HL-60 (cell line): ENCODE results near the gene NRAS.

Source experiments
- DNase-seq, 2 experiments: peaks; one replicate each; pipeline ENCODE4 v3.0.0-alpha.2; 2010 to 2020; ENCODE audit warnings: low read depth in 1 of 2, low spot score in 1 of 2
- H3K27ac ChIP-seq: fragments of 250-450 bp; sonication (Bioruptor Pico); replicated peaks from 2 replicates; pipeline ENCODE4 v1.5.1; 2020; ENCODE audit warnings: mild to moderate bottlenecking, moderate library complexity
- H3K27me3 ChIP-seq: fragments of 250-450 bp; sonication (Bioruptor Pico); 2 replicates; pipeline ENCODE4 v1.5.1; 2021; ENCODE audit warnings: mild to moderate bottlenecking, moderate library complexity; ENCODE audit not compliant: insufficient read depth, poor library complexity, severe bottlenecking
- H3K4me3 ChIP-seq: replicated peaks from 2 replicates; pipeline ENCODE4 v1.5.1; 2011; ENCODE audit warnings: mild to moderate bottlenecking, control low read depth, low read length; ENCODE audit not compliant: insufficient read depth
- CTCF ChIP-seq: IDR thresholded peaks from one replicate; pipeline ENCODE4 v1.5.1; 2011; ENCODE audit warnings: low read length, control low read depth, inconsistent platforms; ENCODE audit not compliant: insufficient read depth
- GABPA ChIP-seq: IDR thresholded peaks from 2 replicates; pipeline ENCODE4 v1.6.1; 2012; ENCODE audit warnings: low read depth
- POLR2AphosphoS5 ChIP-seq: IDR thresholded peaks from 2 replicates; pipeline ENCODE4 v1.6.1; 2012; ENCODE audit warnings: low read depth
- REST ChIP-seq: IDR thresholded peaks from 2 replicates; pipeline ENCODE4 v1.6.1; 2012; ENCODE audit warnings: low read depth; ENCODE audit not compliant: insufficient replicate concordance
- SPI1 ChIP-seq: IDR thresholded peaks from 2 replicates; pipeline ENCODE4 v1.6.1; 2012; ENCODE audit warnings: low read depth, mild to moderate bottlenecking, borderline replicate concordance

NRAS gene

GRCh38 chr1:114685851-114686250 lies 30.7 kb downstream of the NRAS start:
- no peak for DNase-seq
- Histone ChIP-seq H3K27ac (no peak overlapping the region), H3K27me3 (no peaks in the 10 kb centered on the region), H3K4me3 (no peak overlapping the region)
- TF ChIP-seq POLR2AphosphoS5 (no peak), CTCF (no peak), GABPA (no peak), SPI1 (no peak), REST (no peak)

GRCh38 chr1:114677691-114678090 lies 38.9 kb downstream of the NRAS start:
- Histone ChIP-seq H3K4me3 (no peak overlapping the region), H3K27me3 (peaks cover 8% of the 10 kb centered on the region), H3K27ac (no peak overlapping the region)
- no peak for DNase-seq
- TF ChIP-seq REST (no peak), POLR2AphosphoS5 (no peak), CTCF (no peak), GABPA (no peak), SPI1 (no peak)

GRCh38 chr1:114676115-114676514 lies 40.5 kb downstream of the NRAS start:
- Histone ChIP-seq H3K4me3 (no peak overlapping the region), H3K27me3 (peaks cover 8% of the 10 kb centered on the region), H3K27ac (no peak overlapping the region)
- no peak for TF ChIP-seq GABPA
- TF ChIP-seq CTCF = no peak
- TF ChIP-seq SPI1 = no peak
- TF ChIP-seq POLR2AphosphoS5 = no peak
- DNase-seq = no peak

- DNase-seq = no peak
- Histone ChIP-seq H3K4me3 (no peak overlapping the region), H3K27ac (no peak overlapping the region), H3K27me3 (peaks cover 7% of the 10 kb centered on the region)
- TF ChIP-seq REST = no peak
- no peak for TF ChIP-seq SPI1
- TF ChIP-seq GABPA = no peak
- TF ChIP-seq POLR2AphosphoS5 = no peak
- TF ChIP-seq CTCF = no peak
Observed at GRCh38 chr1:114671939-114672275, 44.7 kb downstream of the NRAS start.
